ENCODE results near the gene EHD1.
A peak's percentile ranks its signal among the peaks of the same experiment; 100 is the strongest.

The EHD1 gene

DNA sequence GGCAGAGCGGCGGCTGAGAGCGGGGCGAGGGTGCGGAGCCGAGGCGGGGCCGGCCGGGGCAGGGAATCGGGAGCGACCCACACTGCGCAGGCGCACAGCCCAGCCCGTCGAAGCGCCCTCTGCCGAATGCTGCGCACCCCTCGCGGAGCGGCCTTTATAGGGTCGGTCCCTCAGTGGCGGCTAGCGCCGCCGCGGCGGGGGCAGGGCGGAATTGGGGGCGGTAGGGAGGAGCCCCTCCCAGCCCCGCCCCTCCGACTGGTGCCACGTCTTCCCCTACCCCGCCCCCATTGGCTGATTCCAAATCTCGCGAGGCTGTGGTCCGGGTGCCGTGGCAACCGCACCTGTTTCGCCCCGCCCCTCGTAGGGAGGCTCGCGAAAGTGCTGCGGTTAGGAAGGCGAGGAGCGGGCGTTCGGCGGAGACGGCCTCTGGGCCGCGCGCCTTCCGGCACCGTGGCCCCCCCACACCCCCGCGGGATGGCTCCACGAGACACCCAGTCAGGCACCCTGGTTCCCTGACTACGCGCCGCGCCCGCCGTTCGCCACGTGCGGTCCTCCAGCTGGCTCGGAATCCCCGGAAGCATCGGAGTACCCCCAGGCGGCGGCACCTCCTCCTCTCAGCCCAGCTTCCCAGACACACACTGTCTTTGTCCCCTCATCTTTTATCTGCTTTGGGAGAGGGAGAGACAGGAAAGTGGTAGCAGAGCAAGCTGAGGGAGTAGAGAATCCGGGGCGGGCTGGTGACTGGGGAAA is at the start of gene EHD1:
TSS of gene EHD1 (minus strand) at position 128 of the 750 bp plus-strand sequence. CDS start 157 bp downstream, outside the sequence.
- peak; percentile 82 for DNase-seq (ENCODE audit: low read depth, low spot score)
- peak within 1 kb of the TSS; percentile 69 for H3K27ac ChIP-seq

DNA sequence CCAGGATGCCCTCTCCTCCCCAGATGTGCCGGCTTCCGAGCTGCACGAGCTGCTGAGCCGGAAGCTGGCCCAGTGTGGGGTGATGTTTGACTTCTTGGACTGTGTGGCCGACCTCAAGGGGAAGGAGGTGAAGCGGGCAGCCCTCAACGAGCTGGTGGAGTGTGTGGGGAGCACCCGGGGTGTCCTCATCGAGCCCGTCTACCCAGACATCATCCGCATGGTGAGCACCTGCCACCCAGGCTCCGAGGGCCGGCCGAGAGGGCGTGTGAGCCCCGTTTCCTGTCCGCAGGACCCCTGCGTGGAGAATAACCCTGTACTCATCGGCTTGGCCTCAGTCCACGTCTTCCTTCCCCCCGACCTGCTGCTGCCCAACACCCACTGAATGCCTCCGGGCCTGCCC is 48.3 kb upstream of the EHD1 start:
- no peak overlapping the region for H3K27ac ChIP-seq
- no peak for DNase-seq (ENCODE audit: low read depth, low spot score)

DNA sequence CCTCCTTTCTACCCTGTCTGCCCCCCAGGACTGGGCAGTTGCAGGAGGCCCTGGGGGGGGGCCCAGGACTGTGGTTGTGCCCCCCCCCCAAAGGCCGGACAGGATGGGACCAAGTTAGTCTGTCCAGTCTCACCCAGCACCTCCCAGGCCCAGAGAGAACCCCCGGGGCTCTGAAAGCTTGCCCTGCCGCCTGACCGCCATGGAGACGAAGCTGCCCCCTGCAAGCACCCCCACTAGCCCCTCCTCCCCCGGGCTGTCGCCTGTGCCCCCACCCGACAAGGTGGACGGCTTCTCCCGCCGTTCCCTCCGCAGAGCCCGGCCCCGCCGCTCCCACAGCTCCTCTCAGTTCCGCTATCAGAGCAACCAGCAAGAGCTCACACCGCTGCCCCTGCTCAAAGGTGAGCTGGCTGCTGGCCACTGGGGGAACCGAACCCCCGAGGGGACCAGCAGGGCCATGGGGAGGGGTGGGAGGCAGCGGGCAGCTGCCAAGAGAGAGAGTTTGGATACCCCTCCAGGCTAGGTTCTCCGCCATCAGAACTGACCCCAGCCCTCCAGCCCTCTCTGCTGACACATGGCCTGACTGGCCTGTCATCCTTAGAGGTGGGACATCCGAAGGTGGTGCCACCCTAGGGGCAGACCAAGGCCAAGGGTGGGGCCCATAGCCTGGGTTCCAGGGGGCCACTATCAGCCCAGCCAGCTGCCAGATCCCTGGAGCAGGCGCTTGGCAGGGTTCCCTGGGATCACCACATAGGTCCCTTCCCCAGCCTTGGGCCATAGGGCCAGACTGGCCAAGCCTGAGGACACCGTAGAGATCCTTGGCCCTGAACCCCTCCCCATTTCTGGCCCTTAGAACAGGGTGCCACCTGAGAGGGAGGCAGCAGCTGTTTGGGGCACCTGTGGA is 47.4 kb upstream of the EHD1 start:
- DNase-seq (ENCODE audit: low read depth, low spot score) = no peak
- no peak overlapping the region for H3K27ac ChIP-seq

DNA sequence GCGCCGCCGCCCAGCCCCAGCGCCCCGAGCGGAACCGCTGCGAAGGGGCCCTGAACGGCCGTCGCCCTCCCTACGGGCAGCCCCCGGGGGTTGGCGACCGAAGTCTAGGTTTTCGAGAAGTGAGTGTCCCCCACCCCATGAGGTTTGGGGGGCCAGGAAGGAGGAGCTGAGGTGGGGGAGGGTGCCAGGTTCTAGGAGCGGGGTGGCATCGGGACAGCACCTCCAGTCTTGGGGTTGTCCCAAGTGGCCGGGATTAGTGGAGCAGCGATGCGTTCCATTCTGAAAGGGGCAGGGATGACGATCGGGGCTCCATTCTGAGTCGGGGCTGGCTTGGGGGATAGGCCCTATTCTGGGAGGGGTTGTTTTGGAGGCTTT is 46.5 kb upstream of the EHD1 start:
- H3K27ac ChIP-seq = peak overlapping the region; percentile 80
- DNase-seq (ENCODE audit: low read depth, low spot score) = no peak

DNA sequence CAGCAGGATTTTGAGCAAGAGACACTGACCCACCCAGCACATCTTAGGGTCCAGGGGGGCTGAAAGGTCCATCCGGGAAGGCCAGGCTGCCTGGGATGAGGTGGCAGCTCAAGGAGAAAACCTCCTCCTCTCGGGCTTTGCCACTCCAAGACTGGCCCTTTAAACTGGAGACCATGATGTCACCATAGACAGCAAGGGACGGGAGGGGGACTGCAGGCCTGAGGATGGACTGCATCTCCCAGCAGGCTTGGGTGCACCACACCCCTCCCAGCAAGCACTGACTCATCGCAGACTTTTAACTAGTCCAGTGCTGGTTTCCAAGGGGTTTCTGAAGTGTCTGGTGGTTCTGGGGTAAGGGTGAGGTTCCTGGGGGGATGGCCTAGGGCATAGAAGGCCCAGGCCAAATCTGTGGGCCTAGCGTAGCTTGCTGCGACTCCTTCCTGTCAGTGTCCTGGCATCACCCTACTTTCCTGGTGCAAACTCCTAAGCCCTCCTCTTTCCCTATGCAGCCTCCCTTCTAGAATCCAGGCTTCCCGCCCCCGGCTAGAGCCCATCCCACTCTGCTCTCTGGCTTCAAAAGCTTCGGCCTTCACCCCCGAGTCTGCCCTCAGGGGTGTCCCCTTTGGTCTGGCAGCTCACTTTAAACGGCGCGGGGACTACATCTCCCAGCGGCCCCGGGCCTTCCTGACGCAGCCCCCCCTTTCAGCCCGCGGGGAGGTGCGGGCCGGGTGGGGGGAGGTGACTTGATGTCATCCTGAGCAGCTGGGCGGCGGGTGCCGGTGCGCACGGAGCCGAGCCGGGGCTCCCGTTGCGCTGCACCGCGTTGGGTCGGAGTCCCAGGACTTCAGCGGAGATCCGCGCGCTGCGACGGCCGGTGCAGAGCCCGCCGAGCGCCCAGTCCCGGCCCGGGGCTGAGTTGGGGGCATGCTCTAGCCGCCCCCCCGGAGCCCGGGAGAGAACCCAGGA is 45.8 kb upstream of the EHD1 start, which contains the start of gene PPP2R5B:
TSS of gene PPP2R5B (plus strand) at position 746 of the 966 bp plus-strand sequence. CDS start 1,046 bp downstream, outside the sequence.
- peak within 1 kb of the TSS; percentile 80 for H3K27ac ChIP-seq
- DNase-seq (ENCODE audit: low read depth, low spot score) = peak; percentile 76

DNA sequence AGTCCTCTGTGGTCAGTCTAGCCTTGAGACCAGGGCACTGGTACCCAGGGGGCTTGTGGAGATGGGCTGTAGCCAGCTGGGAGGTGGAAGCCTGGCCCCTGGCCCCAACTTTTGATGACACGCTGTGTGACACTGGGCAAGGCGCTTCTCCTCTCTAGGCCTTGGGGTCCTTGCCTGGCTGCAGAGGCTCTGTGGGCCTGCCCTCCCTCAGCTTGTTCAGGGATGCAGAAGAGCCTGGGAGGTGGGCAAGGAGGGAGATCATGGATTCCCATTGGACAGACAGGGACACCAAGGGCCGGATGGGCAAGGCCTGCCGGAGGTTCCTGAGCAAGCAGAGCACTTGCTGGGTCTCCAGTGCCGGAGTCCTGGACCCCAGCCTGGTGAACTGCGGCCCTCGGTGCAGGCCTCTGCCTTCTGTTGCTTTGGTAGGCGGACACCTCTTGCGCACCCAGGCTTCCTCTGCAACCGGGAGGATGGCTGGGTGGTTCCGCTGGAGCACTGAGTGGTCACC is 44.8 kb upstream of the EHD1 start:
- no peak overlapping the region for H3K27ac ChIP-seq
- no peak for DNase-seq (ENCODE audit: low read depth, low spot score)

DNA sequence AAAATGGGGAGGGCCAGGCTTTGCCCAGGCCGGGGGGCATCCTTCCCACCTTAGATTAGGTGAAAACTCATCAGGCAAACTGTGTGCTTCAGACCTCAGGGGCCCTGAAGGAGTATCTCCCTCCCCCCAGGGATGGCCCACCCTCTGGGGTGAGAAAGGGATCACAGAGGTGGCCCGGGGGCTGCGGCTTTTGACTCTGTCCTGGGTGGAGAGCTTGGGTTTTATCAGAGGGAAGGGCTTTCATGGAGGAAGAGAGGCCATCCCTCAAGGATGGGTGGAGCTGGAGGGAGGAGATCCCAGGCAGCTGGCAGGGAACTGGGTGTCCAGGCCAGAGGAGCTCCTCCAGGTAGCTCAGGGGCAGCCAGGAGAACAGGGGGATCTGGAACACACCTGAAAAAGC is 43.0 kb upstream of the EHD1 start:
- no peak overlapping the region for H3K27ac ChIP-seq
- no peak for DNase-seq (ENCODE audit: low read depth, low spot score)

DNA sequence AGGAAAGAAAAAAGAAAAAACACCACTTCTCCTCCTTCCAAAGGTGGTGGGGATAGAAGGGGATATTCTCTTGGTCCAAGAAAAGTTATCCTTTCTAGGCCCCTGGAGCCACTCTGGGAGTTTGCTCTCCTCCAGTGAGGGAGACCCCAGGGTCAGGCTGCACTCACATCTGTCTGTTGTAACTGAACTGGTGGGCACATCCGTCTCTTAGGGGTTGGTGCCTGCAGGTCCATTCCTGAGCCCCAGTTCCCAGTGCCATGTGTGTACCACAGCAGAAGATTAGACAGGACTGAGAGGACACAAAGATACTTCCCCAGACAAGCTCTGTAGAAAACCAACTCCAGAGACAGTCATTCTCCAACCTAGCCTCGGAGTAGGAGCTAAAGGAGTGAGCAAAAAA is 41.7 kb upstream of the EHD1 start:
- H3K27ac ChIP-seq = no peak overlapping the region
- DNase-seq (ENCODE audit: low read depth, low spot score) = no peak

DNA sequence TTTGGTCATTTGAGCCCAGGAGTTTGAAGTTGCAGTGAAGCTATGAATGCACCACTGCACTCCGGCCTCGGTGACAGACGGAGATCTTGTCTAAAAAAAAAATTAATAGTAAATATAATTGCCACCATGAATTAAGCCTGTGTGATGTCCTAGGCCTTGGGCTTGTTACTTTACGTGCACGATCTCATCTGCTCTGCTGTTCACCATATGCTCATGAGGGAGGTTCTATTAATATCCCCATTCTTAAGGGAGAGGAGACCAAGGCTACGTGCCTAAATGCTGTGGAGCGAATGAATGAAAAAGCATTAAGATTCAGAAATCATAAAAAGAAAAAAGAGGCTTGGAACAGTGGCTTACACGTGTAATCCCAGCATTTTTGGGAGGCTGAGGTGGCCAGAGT is 41.2 kb upstream of the EHD1 start:
- no peak overlapping the region for H3K27ac ChIP-seq
- no peak for DNase-seq (ENCODE audit: low read depth, low spot score)

DNA sequence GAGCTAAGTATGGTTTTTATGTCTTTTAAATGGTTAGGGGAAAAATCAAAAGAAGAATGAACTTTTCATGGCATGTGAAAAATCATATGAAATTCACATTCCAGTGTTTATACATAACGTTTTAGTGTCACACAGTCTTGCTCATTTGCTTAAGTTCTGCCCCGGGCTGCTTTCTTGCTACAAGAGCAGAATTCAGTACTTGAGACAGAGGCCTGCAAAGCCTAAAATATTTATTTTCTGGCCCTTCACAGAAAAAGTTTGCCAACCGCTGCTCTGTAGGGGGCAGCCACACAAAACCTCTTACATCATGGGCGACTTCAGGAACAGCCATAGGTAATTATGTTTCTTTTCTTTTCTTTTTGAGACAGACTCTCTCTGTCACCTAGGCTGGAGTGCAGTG is 39.6 kb upstream of the EHD1 start:
- H3K27ac ChIP-seq = peak overlapping the region; percentile 51
- no peak for DNase-seq (ENCODE audit: low read depth, low spot score)

DNA sequence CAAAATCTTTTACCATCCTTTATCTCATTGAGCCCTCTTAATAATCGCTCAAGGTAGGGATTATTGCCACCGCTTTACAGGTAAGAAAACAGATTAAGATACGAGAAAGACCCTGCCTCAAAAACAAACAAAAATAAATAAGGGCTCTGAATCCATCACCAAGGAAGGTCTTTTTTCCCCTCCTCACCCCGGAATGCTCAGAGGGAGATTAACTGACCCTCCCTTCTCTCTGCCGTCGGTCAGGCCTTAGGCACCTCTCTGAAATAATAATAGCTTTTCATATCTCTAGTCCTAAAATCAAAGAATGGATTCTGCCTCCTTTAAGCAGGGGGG is 39.2 kb upstream of the EHD1 start:
- DNase-seq (ENCODE audit: low read depth, low spot score) = no peak
- peak overlapping the region; percentile 51 for H3K27ac ChIP-seq

DNA sequence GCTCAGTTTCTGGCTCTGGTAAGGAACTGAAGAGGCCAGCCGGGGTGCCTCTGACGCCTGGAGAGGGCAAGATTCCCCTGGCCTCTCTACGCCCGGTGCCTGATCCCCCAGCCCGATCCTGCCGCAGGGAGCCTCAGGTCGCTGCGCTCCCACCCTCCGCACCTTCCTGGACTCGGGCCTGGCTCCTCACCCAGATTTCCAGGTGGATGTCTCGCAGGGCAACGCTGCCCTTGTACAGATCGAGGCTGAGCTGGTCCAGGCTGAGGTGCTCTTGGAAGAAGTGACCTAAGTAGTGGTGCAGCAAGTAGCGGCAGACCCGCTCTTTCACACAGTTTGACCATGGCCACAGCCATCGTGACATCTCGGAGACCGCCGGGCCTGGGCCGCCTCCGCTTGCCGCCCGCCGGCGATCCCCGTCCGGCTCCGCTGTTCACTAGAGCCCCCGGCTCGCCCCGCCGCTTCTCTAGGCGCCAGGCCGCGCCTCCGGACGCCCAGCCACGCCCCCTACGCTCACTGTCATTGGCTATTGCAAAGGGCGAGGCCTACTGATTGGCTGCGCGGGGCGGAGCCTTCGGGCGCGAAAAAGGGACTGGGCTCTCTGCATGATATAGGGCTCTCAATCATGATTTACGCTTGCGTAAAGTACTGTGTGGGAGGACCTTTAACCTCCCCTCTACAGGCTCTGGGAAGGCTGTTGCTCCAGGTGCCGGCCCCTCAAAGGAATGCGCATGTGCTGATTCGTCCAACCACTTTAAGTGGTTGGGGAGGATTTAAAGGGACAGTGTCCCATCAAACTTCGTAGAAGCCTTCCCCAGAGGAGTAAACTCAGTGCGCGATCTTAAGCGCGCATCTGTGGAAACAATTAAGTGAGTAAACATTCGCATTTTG is 38.6 kb upstream of the EHD1 start, which contains the start of gene ATG2A:
TSS of gene ATG2A (minus strand) at position 435 of the 888 bp plus-strand sequence. CDS start at position 361, 74 bp downstream.
- DNase-seq (ENCODE audit: low read depth, low spot score) = peak; percentile 95
- peak within 1 kb of the TSS; percentile 60 for H3K27ac ChIP-seq

DNA sequence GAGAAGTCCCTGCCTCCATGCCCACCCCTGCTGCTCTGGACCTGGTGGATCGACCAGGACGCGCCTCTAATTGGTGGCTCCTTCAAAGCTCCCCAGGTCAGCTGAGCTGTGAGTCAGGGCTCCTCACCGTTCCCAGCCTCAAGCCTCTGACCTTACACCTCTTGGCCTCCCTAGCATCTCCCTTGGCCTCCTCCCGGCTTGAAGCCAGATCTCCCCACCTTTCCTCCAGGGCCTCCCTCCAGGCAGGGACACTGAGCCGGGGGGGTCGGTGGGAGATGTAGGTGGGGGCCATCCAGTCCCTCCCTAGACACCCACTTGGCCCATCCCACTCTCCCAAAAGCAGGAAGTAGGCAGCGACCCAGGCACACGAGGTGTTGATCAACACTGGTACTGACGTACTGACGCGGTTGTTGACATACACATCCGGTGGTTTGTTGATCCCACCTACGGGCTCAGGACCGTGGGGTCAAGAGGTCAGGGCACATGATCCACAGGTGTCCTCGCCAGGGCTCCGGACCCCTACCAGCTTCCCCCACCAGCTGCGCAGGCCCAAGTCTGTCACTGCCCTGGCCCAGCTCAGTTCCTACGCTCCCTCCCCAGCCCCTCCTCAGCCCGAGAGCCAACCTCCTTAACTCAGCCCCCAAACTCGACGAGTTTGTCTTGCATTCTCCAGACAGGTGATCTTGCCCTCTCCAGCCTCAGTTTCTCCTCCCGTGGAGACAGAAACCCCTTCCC is 37.8 kb upstream of the EHD1 start:
- peak overlapping the region; percentile 60 for H3K27ac ChIP-seq
- DNase-seq (ENCODE audit: low read depth, low spot score) = no peak

DNA sequence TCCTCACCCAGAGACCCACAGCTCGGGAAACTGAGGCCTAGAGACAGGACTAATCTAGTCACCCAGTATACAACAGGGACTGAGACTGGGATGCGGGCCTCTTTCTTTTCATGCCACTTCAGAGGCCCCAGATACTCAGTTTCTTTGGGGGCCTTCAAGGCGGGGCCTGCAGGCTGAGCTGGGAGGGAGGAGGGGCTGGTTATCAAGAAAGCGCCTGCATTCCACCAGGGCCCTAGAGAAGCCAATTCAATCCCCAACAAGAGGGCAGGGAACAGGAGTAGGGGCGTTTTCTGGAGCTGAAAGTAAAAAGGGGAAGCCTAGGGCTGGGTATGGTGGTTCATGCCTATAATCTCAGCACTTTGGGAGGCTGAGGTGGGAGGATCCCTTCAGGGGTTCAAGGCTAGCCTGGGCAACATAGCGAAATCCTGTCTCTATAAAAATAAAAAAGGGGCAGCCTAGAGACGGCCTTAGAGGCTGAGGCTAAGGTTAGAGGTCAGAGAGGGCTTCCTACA is 37.0 kb upstream of the EHD1 start:
- no peak for DNase-seq (ENCODE audit: low read depth, low spot score)
- H3K27ac ChIP-seq = peak overlapping the region; percentile 60

DNA sequence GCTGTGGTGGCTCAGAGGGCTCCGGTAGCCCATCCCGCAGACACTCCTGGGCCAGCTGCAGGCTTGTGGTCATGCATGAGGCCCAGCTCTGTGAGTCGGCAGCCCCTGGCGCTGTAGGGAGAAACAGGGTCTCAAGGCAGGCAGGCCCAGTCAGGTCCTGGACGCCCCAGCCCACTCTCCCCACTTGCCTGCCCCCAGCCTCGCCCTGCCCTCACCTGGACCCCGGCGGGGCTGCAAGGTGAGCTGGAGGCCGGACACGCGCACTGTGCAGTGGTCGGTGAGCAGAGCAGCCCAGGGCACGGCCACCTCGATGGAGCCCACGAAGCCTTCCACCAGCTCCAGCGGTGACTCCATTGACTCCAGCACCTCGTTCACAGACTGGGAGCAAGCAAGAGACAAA is 35.7 kb upstream of the EHD1 start:
- no peak for DNase-seq (ENCODE audit: low read depth, low spot score)
- no peak overlapping the region for H3K27ac ChIP-seq

DNA sequence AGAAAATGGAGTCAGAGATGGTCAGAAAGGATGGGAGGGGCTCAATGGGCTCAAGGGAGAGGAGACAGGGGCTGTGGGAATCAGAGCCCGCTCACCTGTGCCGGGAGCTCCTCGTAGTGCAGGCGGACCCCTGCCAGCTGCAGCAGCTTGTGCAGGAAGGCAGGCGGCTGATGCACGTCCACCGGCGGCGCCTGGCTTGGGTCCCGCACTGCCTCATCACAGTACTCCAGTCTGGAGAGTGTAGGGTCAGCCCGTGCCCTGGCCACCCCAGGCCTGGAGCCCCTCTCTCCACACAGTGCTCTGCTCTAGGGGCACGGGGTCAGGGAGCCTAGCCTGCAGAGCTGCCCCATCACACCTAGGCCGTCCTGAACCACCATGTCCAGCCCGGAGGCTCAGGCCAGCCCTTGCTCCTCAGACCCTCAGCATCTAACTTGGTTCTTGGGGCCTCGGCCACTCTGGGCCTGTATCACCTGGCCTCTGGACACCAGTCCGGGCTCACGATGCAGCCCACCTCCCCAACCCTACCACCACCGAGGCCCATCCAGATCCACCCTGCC is 34.8 kb upstream of the EHD1 start:
- no peak for DNase-seq (ENCODE audit: low read depth, low spot score)
- no peak overlapping the region for H3K27ac ChIP-seq

DNA sequence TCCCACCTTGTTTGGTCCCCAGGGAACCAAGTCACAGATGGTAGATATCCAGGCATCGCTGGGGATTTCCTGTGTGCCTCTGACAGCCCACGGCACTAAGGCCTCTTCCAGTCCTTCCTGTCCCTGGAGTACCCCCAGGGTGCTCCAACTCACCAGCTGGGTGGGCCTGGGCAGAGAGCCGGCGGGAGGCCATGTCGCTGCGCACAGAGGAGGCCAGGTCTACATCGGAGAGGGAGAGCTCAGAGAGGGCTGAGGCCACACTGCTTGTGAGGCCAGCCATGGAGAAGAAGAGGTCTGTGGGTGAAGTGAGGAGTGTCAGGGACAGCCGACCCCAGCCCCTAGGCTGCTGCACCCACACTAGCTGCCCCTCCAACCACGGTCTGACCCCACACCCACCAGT is 33.3 kb upstream of the EHD1 start:
- DNase-seq (ENCODE audit: low read depth, low spot score) = no peak
- no peak overlapping the region for H3K27ac ChIP-seq

DNA sequence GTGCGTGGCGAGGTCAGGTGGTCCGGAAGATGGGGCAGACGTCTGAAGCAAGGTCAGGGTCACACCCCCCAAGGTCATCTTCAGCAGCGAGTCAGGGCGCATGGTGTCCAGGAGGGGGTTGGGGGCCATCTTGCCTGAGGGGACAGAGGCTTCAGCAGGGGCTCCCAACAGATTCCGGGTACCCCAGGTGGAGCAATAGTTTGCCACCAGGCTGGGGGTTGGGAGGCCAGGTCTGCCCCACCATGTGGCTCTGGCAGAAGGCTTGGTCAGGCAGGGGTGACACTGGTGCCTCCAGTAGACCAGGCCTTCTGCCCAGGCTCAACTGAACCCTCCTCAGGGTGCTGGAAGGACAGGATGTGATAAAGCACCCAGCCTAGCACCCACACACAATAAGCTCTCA is 32.7 kb upstream of the EHD1 start:
- no peak for DNase-seq (ENCODE audit: low read depth, low spot score)

More for the DNA sequence above, 32.7 kb upstream of the EHD1 start:
- H3K27ac ChIP-seq = no peak overlapping the region
